WTC11 (cell line): ENCODE data around the gene MORC3. TPM values are rescaled to one million over a fixed set of nuclear protein-coding genes. Genes with fewer than 3 reads are reported as not detected.

Experiments used
- ATAC-seq: fragments of 200-7000 bp; cut with Tn5 transposase; 2 replicates; pipeline ENCODE4 v1.10.0; 2021; ENCODE audit warnings: mild to moderate bottlenecking, moderate library complexity
- CTCF ChIA-PET: fragments of 300-600 bp; sonication (Branson Sonifier 250); formaldehyde crosslinking; loops from one replicate; lab custom pipeline; 2021; ENCODE audit warnings: antibody characterized with exemption; lab: Charles Lee
- POLR2A ChIA-PET: fragments of 350-600 bp; sonication (Branson Sonifier 250); formaldehyde crosslinking; loops from one replicate; lab custom pipeline; 2021; ENCODE audit warnings: antibody characterized with exemption; lab: Charles Lee
- DNase-seq: peaks from one replicate; pipeline ENCODE4 v3.0.0; 2021; ENCODE audit warnings: low spot score
- H3K27ac Mint-ChIP-seq: 2 replicates; pipeline ENCODE4 v1.8.0; 2021; ENCODE audit warnings: mixed read lengths
- H3K27me3 Mint-ChIP-seq: 2 replicates; pipeline ENCODE4 v1.8.0; 2021; ENCODE audit warnings: low read depth, mild to moderate bottlenecking, moderate library complexity, mixed read lengths
- H3K36me3 Mint-ChIP-seq: 2 replicates; pipeline ENCODE4 v1.8.0; 2021; ENCODE audit warnings: mixed read lengths
- H3K4me1 Mint-ChIP-seq: 2 replicates; pipeline ENCODE4 v1.8.0; 2022; ENCODE audit warnings: mixed read lengths
- H3K4me3 Mint-ChIP-seq: 2 replicates; pipeline ENCODE4 v1.8.0; 2021; ENCODE audit warnings: mild to moderate bottlenecking, moderate library complexity, mixed read lengths
- H3K9me3 Mint-ChIP-seq: 2 replicates; pipeline ENCODE4 v1.8.0; 2021; ENCODE audit warnings: mixed read lengths
- ERG ChIP-seq: fragments of 250-450 bp; sonication (Bioruptor Pico); IDR thresholded peaks from 2 replicates; pipeline ENCODE4 v1.8.0; 2021; ENCODE audit warnings: mild to moderate bottlenecking
- FOXJ3 ChIP-seq: sonication (generic); formaldehyde crosslinking; IDR thresholded peaks from 2 replicates; pipeline ENCODE4 v1.9.0; 2021; ENCODE audit warnings: missing genetic modification reagents, mild to moderate bottlenecking, borderline replicate concordance
- FOXP4 ChIP-seq: sonication (generic); formaldehyde crosslinking; IDR thresholded peaks from 2 replicates; pipeline ENCODE4 v1.8.0; 2022; ENCODE audit warnings: mild to moderate bottlenecking, missing genetic modification reagents
- HMGXB4 ChIP-seq: sonication (generic); formaldehyde crosslinking; IDR thresholded peaks from 2 replicates; pipeline ENCODE4 v1.8.1; 2023; ENCODE audit warnings: mild to moderate bottlenecking, moderate library complexity, missing genetic modification reagents
- NFYB ChIP-seq: sonication (generic); formaldehyde crosslinking; conservative IDR thresholded peaks from 2 replicates; pipeline ENCODE4 v1.8.0; 2022; ENCODE audit warnings: low read depth, missing genetic modification reagents
- PRDM15 ChIP-seq: sonication (generic); formaldehyde crosslinking; IDR thresholded peaks from 2 replicates; pipeline ENCODE4 v1.8.0; 2022; ENCODE audit warnings: missing genetic modification reagents
- PRRX2 ChIP-seq: fragments of 250-450 bp; sonication (Bioruptor Pico); IDR thresholded peaks from 2 replicates; pipeline ENCODE4 v1.8.0; 2021; ENCODE audit warnings: mild to moderate bottlenecking
- TP53 ChIP-seq: sonication (generic); formaldehyde crosslinking; IDR thresholded peaks from 2 replicates; pipeline ENCODE4 v1.8.1; 2023; ENCODE audit warnings: mild to moderate bottlenecking, missing genetic modification reagents
- total RNA-seq: library from RNA; stranded (reverse); gene quantifications from 3 replicates; pipeline ENCODE4 v1.2.3, GENCODE V29; 2021
- TF ChIP-seq, protein P1 (sequence below): fragments of 250-450 bp; sonication (Bioruptor Pico); IDR thresholded peaks from 2 replicates; pipeline ENCODE4 v1.9.0; 2021; ENCODE audit warnings: mild to moderate bottlenecking, borderline replicate concordance
- TF ChIP-seq, protein P2 (sequence below): sonication (generic); formaldehyde crosslinking; IDR thresholded peaks from 2 replicates; pipeline ENCODE4 v1.8.1; 2023; ENCODE audit warnings: mild to moderate bottlenecking, missing genetic modification reagents

MORC3 gene
- total RNA-seq, 1 experiment from 2014 or later: 15.9 TPM

- H3K4me3 Mint-ChIP-seq: no peak overlapping the region
These were observed 28.5 kb upstream of the MORC3 start for GRCh38 chr21:36291509-36291908.

GRCh38 chr21:36297406-36297937 lies 22.5 kb upstream of the MORC3 start:
- POLR2A ChIA-PET: no interaction called here
- Mint-ChIP-seq H3K4me1 (no peaks in the 10 kb centered on the region), H3K27me3 (peaks cover 27% of the 10 kb centered on the region), H3K27ac (no peak overlapping the region), H3K36me3 (peaks cover 4% of the 10 kb centered on the region), H3K9me3 (0 out of 2 replicates have a peak, but pooled peaks cover 3% of the 10 kb centered on the region), H3K4me3 (no peak overlapping the region)
- DNase-seq (no peak), ATAC-seq (no peak)
- TF ChIP-seq, protein P1, sequence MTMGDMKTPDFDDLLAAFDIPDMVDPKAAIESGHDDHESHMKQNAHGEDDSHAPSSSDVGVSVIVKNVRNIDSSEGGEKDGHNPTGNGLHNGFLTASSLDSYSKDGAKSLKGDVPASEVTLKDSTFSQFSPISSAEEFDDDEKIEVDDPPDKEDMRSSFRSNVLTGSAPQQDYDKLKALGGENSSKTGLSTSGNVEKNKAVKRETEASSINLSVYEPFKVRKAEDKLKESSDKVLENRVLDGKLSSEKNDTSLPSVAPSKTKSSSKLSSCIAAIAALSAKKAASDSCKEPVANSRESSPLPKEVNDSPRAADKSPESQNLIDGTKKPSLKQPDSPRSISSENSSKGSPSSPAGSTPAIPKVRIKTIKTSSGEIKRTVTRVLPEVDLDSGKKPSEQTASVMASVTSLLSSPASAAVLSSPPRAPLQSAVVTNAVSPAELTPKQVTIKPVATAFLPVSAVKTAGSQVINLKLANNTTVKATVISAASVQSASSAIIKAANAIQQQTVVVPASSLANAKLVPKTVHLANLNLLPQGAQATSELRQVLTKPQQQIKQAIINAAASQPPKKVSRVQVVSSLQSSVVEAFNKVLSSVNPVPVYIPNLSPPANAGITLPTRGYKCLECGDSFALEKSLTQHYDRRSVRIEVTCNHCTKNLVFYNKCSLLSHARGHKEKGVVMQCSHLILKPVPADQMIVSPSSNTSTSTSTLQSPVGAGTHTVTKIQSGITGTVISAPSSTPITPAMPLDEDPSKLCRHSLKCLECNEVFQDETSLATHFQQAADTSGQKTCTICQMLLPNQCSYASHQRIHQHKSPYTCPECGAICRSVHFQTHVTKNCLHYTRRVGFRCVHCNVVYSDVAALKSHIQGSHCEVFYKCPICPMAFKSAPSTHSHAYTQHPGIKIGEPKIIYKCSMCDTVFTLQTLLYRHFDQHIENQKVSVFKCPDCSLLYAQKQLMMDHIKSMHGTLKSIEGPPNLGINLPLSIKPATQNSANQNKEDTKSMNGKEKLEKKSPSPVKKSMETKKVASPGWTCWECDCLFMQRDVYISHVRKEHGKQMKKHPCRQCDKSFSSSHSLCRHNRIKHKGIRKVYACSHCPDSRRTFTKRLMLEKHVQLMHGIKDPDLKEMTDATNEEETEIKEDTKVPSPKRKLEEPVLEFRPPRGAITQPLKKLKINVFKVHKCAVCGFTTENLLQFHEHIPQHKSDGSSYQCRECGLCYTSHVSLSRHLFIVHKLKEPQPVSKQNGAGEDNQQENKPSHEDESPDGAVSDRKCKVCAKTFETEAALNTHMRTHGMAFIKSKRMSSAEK (CRISPR knock-in tag): no peak
- TF ChIP-seq FOXP4 (CRISPR knock-in tag): no peak
- no peak for TF ChIP-seq FOXJ3
- TF ChIP-seq, protein P2, sequence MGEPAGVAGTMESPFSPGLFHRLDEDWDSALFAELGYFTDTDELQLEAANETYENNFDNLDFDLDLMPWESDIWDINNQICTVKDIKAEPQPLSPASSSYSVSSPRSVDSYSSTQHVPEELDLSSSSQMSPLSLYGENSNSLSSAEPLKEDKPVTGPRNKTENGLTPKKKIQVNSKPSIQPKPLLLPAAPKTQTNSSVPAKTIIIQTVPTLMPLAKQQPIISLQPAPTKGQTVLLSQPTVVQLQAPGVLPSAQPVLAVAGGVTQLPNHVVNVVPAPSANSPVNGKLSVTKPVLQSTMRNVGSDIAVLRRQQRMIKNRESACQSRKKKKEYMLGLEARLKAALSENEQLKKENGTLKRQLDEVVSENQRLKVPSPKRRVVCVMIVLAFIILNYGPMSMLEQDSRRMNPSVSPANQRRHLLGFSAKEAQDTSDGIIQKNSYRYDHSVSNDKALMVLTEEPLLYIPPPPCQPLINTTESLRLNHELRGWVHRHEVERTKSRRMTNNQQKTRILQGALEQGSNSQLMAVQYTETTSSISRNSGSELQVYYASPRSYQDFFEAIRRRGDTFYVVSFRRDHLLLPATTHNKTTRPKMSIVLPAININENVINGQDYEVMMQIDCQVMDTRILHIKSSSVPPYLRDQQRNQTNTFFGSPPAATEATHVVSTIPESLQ (CRISPR knock-in tag): no peak
- no peak for TF ChIP-seq HMGXB4
- TF ChIP-seq PRRX2 (CRISPR knock-in tag): no peak
- no peak for TF ChIP-seq NFYB (CRISPR knock-in tag)
- CTCF ChIA-PET: interaction anchor here (1.2 kb wide), 1 partner anchor 156 kb away, joined by 4 read pairs; no protein-coding TSS in a partner anchor

More at GRCh38 chr21:36291509-36291908, 28.5 kb upstream of the MORC3 start:
- Mint-ChIP-seq H3K27ac (no peak overlapping the region), H3K9me3 (no peaks in the 10 kb centered on the region), H3K4me1 (peaks cover 9% of the 10 kb centered on the region; the same call in 1 of the 2 replicates), H3K36me3 (peaks cover 4% of the 10 kb centered on the region), H3K27me3 (no peaks in the 10 kb centered on the region)
- no peak for ATAC-seq
- TF ChIP-seq TP53 (CRISPR knock-in tag) (no peak), PRDM15 (no peak), ERG (no peak)
- ChIA-PET POLR2A (no interaction called here), CTCF (no interaction called here)
- DNase-seq: no peak
